Stimulated activated CD4-positive, alpha-beta T cell treated with anti-CD3 and anti-CD28 coated beads, Interleukin-1b, Interleukin-23, amount 100 ng/mL, for 1 hour (primary cell): ENCODE results near the gene PDE4D.
"Not testable (repeated sequence)": the region's sequence is repeated elsewhere in the genome, so short reads cannot be mapped to it uniquely, and the experiment has no call there.

Source experiments
- DNase-seq, 2 donors: peaks; one replicate each; pipeline ENCODE4 v3.0.0-alpha.2; 2020; ENCODE audit warnings: low read depth in 2 of 2

The PDE4D gene

DNA sequence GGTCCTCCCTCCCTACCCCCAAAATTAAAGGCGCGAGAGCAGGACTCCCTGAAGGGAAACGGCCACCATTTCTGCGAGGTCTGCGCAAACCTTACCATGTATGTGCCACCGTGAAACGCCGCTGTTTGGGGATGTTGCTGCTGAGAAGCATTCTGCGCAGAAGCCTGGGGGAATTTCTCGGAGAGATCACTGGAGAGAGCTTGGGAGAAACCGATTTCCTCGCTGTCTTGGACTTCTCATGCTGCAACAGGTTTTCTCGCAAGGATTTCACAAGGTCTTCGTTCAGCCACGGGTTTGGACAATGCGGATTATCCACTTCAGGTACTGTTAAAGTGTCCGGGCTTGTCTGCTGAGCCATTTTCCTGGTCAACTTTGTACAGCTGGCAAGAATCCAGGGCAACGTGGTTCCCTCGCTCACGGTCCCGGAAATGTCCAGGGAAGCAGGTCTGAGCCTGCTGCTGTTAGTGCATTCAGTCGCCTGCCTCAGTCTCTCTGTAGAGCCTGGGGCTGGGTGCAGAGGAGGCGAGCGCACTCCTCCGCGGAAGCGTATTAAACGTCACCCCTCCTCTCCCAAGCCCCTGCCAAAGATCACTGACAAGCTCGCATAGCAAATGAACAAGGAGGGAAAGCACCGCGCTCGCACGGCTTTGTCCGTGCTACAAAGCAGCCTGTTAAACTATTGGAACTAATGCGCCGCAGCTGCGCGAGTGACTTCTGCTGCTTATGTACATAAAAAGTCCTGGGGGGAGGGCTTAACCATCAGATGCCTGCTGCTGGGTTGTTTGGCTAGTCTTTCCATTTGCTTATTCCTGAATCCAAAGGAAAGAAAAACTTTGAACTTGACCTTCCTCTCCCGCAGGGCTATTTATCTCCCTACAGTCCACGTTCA lies 125.1 kb downstream of the PDE4D start:
- peak in 1 of 2 donors; percentile 2 for DNase-seq

DNA sequence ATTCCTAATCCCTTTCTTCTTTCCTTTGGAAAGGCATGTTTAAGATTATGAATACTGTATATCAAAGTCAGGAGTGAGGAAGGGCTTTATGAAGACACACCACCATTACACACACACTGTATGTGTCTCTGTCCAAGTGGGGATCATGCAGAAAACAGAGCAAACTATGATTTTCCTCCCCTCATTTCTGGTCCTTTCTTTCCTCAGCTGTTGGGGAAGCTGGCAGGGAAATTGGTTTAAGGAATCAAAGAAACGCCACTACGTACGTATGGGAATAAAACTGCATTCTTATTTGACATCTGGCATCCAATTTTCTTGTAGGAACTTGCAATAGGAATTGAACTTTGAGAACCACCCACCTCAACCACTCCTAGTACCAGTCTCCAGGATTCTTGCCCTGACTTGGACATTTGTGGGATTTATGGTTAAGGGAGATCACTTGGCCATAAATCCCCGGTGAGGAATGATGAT lies 125.8 kb downstream of the PDE4D start:
- DNase-seq: no peak

DNA sequence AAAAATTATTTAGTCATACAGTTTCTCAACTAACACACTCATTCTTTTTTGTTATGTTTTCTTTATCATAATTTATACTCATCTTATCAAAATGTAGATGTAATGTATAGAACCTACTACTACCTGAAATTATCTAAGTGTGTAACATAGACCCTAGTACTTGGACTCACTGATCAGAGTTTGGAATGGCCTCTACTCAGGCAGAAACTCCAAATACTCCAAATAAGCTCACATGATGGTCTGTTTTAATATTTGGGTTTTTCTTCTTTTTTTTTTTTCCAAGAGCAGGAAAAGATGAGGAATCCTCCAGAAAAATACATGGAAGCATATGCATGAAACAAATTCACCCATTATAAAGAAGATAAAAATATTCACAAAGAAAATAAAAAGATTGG lies 126.3 kb downstream of the PDE4D start:
- no peak for DNase-seq

DNA sequence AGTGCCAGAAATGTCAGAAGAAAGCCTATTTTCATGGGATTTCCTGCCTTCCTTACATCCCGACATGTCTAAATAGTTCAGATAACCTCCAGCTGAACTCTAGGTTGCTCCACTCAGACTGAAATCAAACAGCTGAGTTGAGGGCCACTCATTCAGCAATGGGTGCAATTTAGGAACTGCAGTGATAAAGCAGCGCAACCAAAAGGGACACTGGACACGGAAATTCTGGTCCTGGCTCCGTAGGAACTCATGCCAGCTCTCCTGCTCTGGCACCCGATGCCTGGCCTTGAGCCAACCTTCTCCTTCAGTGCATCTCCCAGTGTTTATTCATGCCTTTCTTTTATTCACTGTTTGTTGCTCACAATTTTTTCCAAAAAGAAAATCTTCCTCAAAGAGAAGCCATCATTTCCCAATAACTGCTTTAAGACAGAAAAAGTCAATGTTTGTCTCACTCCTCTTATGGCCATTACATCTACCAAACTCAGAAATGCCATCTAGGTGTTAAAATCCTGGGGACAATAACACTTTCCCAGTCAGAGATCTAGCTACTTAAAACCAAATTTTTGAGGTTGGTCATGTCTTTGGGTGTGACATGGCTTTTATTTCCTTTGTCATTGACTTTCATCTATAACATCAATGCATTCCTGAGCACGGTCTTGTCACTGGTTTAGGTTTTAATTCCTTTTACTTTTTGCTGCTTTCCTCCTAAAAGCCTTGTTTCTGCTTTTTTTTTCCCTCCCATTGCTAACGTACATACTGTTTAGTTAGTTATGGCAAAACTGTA lies 126.9 kb downstream of the PDE4D start:
- no peak for DNase-seq

DNA sequence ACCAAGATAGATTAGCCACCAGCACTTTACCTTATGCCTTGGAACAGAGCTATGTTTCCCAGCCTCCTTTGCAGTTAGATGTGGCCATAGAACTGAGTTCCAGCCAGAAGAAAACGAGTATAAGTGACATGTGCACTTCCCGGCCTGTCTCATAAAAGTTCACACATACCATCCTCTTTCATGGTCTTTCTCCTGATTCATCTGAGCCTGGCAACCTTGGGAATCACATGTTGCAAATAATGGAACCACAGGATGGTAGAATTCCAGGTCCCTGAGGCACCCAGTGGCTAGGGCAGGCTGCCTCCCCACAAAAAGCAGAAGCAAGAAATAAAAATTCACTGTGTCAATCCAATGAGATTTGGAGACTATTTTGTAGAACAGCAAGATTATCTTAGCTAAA lies 128.1 kb downstream of the PDE4D start:
- DNase-seq: no peak

DNA sequence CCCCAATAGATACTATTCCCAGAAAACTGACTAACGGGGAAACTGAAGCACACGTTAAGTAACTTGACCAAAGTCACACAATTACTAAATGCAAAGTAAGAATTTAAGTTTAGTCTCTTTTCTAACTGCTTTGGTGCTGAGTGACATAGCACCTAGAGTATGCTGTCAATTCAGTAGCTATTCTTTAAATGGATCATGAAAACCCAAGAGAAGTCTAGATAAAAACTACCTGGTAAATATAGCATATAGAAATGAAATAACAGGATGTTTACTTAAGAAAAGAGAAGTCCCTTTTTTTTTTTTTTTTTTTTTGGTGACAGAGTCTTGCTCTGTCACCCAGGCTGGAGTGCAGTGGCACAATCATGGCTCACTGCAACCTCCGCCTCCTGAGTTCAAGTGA lies 129.2 kb downstream of the PDE4D start:
- no peak for DNase-seq

DNA sequence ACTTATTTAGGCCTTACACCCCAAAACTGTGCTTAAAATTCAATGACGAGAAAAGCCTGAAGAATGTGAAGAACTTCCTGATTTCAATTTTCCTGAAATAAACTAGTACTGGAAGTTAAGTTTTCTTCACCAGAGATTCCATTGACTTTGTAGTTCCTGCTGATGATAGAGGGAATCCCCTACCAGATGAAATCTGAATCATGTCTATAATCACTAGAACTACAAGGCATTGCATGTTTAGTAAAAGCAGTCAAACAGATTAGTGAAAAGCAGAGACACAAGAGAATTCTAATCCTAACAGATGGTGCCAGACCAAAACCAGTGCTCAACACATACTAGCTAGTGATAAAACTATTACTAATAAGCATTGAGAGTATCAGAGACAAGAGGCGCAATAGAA lies 130.0 kb downstream of the PDE4D start:
- DNase-seq: no peak

DNA sequence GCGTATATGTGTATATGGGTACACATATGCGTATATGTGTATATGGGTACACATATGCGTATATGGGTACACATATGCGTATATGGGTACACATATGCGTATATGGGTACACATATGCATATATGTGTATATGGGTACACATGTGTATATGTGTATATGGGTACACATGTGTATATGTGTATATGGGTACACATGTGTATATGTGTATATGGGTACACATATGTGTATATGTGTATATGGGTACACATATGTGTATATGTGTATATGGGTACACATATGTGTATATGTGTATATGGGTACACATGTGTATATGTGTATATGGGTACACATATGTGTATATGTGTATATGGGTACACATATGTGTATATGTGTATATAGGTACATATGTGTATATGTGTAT lies 131.3 kb downstream of the PDE4D start:
- not testable (repeated sequence) for DNase-seq

DNA sequence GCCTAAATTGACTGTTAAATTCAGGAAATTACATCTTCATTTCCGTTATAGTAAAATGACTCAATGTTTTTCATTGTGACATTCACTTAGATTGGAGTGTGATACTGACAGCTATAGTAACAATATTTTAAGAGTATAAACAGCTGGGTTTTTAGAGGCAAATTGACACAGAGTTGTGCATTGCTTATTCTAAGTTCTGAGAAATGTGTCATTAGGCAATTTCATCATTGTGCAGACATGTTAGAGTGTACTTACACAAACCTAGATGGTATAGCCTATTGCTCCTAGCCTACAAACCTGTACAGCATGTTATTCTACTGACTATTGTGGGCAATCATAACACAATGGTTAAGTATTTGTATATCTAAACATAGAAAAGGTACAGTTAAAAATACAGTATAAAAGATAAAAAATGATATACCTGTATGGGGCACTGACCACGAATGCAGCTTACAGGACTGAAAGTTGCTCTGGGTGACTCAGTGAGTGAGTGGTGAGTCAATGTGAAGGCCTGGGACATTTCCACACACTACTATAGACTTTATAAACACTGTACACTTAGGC lies 132.7 kb downstream of the PDE4D start:
- no peak for DNase-seq

DNA sequence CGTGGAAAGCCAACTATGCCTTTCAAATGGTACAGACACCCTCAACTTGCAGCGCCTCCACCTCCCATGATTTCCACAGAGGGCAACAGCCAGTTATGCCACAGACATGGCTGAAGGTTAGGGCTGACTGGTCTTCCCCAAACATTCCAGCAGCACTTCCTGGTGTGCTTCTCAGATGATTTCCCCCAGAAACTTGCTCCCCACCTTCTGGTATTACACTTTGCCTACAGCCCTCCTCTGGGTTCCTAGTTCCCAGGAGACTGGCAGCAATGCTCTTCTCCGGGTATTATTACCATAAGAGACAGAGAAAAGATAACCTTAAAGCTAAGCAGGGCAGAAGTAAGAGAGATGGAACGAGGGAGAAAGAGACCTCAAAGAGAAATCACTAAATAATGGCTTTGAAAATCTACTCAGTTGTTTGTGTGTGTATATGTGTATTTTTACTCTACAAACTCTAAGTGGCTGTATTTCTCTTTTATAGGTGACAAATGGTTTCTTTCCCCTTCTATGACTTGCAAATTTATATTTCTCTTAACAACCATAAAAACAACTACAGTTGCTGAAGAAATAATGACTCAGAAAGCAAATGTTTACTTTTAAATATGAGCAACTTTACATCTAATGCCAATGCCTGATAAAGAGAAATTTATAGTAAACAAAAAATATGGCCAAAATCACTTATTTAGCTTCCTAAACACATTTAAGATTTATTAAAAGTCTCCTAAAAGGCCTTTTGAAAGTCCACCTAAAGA lies 133.8 kb downstream of the PDE4D start:
- no peak for DNase-seq

DNA sequence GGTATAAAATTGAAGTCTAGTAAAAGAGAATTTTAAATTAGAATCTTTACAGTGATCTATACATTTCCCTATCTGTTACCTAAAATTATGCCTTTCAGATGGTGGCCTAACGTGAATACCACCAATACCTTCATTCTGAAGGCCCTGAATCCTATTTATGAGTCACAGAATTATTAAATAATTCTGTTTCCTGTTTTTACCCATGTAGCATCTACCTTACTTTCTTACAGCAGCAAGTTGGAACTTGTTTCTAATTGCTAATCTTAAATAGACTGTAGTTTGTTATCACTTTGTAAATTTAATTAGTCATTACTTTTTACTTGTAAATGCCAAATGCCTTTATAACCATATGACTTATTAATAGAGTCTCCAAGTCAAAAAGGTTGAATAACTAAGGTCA lies 135.0 kb downstream of the PDE4D start:
- no peak for DNase-seq

DNA sequence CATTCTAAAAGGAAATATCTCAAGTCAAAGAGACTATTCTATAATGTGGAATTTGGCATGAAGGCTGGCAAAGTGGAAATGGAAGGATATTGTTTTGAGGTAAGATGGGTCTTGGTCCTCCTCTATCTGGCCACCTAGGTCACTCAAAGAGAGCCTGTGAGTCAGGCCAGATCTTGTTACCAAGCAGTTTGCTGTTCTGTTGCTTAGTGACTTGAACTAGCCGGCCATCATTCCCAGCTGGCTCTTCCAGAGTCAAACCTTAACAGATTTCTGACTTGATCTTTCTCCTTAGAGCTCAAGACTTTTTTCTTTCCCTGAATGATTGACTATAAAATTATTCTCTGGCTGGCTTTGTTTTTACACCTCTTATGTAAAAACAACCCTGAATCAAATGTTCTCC lies 136.1 kb downstream of the PDE4D start:
- DNase-seq: no peak

DNA sequence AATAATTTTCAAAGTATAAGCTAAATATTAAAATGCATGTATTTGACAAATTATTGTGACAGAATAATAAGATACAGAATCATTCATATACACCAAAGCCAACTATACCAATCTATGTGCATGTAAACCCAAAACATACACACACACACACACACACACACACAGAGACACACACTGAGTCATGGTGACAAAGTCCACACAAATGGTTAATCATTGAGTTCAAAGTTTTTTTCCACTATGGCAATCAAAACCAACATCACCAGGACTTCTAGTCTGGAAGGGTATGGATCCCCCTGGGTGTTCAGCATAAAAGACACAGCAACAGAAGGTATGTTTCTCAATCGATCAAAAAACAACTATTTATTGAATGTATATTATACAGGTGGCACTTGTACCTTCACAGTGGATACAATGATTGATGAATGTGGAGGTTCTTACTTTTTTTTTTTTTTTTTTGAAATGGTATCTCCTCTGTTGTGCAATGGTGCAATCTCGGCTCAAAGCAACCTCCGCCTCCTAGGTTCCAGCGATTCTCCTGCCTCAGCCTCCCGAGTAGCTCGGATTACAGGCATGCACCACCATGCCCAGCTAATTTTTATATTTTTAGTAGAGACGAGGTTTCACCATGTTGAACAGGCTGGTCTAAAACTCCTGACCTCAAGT lies 137.0 kb downstream of the PDE4D start:
- no peak for DNase-seq

DNA sequence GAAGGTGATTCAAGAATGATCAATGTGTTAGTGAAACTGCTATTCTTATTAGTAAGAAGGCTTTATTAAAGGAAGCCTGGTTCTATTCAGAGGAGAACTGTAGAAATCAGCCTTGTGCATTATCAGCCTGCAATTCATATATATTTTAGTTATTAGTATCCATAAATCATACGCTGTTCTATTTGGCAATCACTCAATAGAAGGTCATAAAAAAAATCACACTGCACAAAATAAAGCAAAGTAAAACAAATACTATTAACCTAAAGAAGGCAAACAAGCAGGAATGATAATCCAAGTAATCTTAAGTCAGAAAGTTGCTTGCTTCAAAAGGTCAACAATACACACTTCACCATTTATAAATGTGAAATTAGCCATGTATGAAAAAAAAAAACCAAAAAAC lies 138.1 kb downstream of the PDE4D start:
- DNase-seq: no peak

DNA sequence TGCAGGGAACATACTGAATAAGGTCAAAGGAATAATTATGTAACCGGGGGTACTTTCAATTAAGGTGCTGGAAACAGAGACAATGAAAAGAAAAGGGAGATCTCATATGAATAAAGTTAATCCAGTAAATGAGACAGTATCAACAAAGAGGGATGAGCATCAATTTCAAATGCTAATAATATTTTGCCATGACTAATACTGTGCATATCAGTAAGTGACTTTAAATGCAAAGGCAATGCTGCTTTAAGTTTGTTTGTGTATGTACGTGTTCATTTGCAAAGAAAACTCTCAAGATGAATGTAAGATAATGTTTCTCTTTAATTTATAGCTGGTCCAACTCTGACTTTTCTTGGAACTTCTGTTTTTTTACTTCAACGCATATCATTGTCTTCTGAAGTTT lies 139.9 kb downstream of the PDE4D start:
- DNase-seq: no peak

DNA sequence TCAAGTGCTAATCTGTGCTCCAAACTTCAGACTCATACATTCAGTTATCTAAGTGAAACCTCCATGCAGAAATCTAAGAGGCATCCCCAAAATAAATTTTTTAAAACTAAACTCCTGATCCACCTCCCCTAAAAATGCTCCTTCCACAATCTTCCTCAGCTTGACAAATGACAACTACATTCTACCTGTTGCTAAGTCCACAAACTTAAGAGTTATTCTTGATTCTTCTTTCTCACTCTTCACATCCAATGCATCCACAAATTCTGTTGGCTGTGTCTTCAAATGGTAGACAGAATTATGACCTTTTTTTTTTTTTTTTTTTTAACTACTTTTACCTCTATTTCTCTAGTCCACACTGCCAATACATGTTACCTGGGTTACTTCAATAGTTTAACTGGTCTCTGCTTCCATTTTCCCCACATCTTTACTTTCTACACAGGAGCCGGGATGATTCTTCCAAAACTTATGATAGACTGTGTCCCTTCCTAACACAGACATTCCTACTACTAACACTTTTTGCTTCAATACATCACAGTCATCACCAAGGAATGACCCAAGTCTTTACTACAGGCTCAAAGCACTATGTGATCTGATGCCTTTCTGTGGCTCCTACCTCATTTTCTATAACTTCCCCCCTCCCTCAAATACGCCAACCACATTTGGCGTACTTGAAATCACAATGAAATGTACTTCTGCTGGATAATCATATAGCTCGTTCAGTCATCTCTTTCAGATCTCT lies 143.6 kb downstream of the PDE4D start:
- DNase-seq: no peak

DNA sequence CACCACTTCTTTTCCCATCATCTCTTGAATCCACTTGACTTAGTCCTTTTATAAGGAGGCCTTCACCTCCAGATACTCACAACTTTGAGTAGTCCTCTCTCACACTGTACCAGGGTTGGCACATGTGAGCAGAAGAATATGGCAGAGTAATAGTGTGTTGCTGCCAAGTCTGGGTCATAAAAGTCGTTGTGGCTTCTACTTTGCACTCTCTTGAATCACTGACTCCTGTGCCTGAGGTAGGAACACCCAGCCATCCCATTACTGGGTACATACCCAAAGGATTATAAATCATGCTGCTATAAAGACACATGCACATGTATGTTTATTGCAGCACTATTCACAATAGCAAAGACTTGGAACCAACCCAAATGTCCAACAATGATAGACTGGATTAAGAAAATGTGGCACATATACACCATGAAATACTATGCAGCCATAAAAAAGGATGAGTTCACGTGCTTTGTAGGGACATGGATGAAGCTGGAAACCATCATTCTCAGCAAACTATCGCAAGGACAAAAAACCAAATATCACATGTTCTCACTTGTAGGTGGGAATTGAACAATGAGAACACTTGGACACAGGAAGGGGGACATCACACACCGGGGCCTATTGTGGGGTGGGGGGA lies 145.4 kb downstream of the PDE4D start:
- not testable (repeated sequence) for DNase-seq

DNA sequence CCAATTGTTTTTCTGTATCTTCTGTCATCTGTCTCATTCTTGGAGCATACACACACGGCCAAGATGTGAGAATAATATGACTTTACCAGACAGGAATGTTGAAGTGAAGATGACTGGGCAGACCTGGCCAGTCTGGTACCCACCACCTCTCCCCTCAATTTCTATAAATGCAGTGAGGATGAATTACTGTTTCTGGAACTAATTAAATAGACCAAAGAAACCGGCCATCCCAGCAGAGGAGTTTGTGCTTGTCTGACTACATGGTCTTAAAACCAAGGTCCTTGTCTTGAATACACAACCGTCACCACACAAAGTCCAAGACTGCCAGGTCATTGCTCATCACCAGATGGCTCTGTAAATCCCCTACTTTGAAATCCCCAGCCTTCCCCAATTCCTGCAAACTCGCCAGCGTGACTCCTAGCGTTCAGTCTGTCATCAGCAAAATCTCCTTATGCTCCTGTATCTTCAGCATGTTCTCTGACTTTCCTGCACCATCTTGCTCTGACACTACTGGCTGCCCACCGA lies 147.2 kb downstream of the PDE4D start:
- no peak for DNase-seq

DNA sequence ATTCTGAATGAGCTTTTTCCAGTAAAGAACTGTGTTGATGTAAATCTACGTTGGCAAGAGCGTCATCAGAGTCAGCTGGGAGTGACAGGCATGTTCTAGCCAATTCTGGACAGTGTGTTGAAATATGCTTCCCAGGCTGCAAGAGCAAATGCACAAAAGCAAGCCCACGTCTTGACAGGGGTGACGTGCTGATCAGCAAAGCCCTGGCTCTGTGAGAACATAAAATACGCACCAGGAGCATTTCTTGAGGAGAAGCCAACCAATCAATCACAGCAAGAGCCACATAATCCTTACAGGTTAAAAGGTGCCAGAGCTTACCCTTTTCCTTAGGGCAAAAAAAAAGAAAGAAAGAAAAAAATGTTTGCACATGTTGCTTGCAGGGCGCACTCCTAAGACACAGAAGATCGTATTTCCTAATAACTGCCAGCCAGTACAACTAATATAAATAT lies 148.1 kb downstream of the PDE4D start:
- no peak for DNase-seq

DNA sequence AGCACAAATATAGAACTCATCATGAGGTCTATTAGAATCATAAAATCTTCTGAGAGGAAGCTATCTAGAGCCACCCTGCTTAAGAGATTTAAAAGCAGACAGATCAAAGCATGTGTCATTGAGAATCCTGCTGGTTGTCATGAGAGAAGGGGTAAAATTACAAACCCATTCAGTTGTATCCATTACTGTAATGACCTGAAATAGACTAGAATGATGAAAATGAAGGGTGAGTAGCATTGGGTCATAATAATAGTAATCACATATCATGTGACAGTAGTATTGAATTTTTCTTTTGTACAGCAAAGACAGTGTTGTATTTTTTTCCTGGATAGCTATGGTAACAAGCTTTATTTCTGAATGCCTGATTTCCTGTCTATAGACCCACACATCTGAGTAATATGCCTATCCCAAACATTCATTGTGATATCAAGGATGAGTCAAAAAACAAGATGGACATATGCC lies 149.0 kb downstream of the PDE4D start:
- no peak for DNase-seq
